ENCODE results near the gene GNAI2.

The GNAI2 gene

GRCh38 chr3:50235716-50236483, at the start of gene GNAI2:
Gene GNAI2 (plus strand): TSS chr3:50236204. CDS start chr3:50236336, 132 bp downstream.
- DNase-seq (ENCODE audit: low read depth) = peak; percentile 99

GRCh38 chr3:50187750-50188149, 48.3 kb upstream of the GNAI2 start:
- DNase-seq (ENCODE audit: low read depth) = no peak

DNA sequence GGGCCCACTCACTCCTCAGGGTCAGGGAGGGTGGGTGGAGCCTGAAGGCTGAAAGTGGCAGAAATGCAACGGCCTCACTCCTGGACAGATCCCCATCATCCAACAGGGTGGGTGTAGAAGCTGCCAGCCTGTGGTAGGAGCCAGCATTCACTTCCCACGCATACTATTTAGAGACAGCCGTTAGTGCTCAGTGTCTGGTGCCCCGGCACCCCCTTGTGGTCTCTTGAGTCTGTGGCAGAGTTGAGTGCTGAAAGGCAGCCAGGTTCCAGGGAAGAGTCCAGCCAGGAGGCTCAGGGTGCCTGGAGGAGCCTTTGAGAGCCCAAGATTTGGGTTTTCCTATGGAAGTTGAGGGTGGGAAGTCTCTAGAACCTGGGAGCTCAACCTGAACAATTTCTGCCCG, 46.7 kb upstream of the GNAI2 start:
- no peak for DNase-seq (ENCODE audit: low read depth)

- DNase-seq (ENCODE audit: low read depth) = no peak
These were observed 46.0 kb upstream of the GNAI2 start for GRCh38 chr3:50189989-50190388.

GRCh38 chr3:50190936-50191660, 44.9 kb upstream of the GNAI2 start, which contains the start of gene GNAT1:
Gene GNAT1 (plus strand): TSS chr3:50191610. CDS start chr3:50191726, 116 bp downstream.
- DNase-seq (ENCODE audit: low read depth) = no peak

DNA sequence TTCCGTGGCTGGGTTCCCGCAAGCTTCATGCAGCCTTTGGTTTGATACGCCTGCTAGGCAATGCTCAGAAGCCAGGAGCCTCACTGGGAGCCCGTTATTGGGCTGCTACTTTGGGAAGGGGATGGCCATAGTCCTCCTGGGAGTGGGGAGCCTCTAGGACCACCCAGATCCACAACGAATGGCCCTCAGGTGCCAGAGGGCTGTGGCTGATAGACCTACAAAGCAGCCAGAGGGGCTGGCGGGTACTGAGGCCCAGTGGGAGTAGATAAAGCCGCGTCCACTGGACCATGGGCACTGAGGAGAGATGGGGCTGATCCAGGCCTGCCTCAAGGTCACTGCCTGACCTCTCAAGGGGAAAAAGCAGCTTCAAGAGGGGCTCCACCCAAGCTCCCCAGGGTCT, 43.9 kb upstream of the GNAI2 start:
- DNase-seq (ENCODE audit: low read depth) = no peak

DNA sequence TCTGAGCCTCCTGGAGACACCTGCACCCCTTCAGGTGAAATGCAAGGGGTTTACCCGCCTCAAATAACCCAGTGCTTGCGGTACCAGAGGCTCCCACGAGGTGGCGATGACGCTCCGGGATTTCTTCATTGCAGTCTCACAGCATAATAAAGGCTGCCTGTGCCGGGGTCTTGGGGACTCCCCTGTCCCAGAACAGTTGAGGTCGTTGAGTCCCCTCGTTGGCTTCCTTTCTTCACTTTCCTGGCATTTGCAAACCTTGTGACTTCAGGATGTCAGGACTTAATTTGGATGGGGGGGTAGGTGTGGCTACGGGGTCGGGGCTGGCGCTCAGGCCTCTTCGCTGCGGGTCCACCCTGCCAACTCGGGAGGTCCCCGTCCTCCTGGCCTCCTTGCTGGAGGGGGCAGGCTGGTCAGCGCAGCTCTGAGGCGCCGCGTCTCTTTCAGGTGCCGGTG, 43.3 kb upstream of the GNAI2 start:
- peak; percentile 68 for DNase-seq (ENCODE audit: low read depth)

DNA sequence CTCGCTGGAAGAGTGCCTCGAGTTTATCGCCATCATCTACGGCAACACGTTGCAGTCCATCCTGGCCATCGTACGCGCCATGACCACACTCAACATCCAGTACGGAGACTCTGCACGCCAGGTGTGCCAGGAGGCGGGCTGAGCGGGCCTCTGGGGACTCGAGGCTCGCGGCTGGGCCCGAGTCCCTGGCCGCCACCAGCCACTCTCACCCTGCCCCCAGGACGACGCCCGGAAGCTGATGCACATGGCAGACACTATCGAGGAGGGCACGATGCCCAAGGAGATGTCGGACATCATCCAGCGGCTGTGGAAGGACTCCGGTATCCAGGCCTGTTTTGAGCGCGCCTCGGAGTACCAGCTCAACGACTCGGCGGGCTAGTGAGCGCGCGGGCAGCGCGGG, 42.7 kb upstream of the GNAI2 start:
- no peak for DNase-seq (ENCODE audit: low read depth)

DNA sequence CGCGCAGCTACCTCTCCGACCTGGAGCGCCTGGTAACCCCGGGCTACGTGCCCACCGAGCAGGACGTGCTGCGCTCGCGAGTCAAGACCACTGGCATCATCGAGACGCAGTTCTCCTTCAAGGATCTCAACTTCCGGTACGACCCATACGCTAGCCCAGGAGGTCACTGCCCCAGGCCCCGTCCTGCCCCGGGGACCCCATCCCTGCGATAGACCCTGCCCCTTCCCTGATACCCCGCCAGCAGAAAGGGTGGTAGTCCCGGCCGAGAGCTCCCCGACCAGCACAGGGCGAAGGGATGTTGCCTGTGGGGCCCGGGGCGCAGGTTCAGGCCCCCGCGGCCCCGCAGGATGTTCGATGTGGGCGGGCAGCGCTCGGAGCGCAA, 42.3 kb upstream of the GNAI2 start:
- no peak for DNase-seq (ENCODE audit: low read depth)

- DNase-seq (ENCODE audit: low read depth) = peak; percentile 76
These were observed 41.7 kb upstream of the GNAI2 start for GRCh38 chr3:50194128-50194902.

DNA sequence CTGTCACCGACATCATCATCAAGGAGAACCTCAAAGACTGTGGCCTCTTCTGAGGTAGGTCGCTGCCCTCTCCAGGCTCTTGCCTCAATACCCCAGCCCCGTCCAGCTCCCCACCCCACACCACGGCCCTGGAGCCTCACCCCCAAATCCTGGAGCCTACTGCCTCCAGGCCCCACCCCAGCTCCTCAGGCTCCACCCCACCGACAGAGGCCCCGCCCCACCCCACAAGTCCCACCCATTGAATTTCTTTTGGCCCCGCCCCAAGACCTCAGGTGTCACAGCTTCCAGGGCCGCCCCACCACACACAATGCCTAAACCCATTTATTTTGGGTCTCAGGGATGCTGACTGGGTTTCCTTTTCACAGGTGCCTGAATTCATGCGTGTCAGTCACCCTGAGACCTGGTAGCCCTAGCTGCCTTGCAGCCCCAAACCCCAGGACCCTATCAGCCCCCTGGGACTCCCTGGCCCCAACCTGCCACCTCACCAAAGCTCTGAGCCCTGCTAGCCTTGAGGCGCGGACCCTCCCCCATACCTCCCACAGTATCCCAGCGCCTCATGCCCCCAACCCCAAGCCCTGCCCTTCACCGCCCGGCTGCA, 41.0 kb upstream of the GNAI2 start:
- DNase-seq (ENCODE audit: low read depth) = no peak

- DNase-seq (ENCODE audit: low read depth) = no peak
These were observed 40.3 kb upstream of the GNAI2 start for GRCh38 chr3:50195501-50196252.

DNA sequence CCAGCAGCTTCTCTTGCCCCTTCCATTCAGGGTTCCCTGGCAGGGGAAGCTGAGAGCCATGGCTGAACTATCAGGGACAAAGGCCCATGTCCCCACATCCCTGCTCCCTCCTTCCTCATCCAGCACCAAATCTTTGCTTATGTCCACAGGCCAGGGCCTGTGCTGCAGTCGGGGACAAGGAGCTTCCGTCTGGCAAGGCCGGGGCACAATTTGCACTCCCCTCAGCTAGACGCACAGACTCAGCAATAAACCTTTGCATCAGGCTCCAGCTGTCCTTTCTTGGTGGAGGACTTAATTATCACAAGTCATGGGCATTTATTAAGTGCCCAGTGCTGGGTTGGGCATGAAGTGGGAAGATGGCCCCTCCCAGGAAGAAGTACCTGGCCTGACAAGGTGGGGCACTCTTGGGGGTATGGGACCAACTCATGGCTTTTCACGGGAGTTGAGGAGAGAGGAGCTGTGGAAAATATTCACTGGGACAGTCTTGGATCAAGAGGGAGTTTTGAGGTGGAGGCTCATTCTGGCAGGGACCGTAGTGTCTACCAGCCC, 39.7 kb upstream of the GNAI2 start:
- no peak for DNase-seq (ENCODE audit: low read depth)

GRCh38 chr3:50201573-50202315, 34.3 kb upstream of the GNAI2 start:
- no peak for DNase-seq (ENCODE audit: low read depth)

GRCh38 chr3:50202353-50203112, 33.5 kb upstream of the GNAI2 start:
- no peak for DNase-seq (ENCODE audit: low read depth)

DNA sequence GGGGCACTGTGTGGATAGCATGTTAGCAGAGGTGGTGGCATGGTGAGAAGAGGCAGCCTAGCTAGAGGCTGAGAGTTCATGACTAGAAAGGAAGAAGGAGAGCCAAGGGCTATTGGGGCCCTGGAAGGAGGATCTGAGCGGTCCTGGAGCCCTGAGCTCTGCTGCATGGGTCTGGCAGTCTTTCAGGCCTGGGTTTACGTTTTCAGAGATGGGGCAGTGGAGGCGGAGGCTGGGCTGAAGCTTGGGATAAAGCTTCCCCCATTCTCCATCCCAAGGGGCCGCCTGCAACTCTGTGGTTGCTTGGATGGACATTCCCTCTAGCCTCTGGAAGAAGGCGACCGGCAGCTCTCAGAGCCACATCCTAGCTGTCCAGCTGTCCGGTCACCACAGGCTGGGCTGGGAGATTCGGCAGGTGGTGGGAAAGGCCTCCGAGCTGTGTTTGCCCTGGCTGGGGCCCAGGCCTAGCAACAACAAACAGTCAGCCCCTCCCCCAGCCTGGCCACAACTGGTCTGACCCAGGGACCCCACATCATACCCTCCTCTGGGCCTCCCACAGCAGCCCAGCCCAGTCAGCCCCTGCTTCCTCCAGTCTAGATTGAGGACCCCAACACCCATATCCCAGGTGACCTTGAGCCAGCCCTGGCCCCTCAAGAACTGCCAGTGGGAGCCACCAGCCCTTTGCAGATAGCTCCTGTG, 32.7 kb upstream of the GNAI2 start:
- DNase-seq (ENCODE audit: low read depth) = no peak

DNA sequence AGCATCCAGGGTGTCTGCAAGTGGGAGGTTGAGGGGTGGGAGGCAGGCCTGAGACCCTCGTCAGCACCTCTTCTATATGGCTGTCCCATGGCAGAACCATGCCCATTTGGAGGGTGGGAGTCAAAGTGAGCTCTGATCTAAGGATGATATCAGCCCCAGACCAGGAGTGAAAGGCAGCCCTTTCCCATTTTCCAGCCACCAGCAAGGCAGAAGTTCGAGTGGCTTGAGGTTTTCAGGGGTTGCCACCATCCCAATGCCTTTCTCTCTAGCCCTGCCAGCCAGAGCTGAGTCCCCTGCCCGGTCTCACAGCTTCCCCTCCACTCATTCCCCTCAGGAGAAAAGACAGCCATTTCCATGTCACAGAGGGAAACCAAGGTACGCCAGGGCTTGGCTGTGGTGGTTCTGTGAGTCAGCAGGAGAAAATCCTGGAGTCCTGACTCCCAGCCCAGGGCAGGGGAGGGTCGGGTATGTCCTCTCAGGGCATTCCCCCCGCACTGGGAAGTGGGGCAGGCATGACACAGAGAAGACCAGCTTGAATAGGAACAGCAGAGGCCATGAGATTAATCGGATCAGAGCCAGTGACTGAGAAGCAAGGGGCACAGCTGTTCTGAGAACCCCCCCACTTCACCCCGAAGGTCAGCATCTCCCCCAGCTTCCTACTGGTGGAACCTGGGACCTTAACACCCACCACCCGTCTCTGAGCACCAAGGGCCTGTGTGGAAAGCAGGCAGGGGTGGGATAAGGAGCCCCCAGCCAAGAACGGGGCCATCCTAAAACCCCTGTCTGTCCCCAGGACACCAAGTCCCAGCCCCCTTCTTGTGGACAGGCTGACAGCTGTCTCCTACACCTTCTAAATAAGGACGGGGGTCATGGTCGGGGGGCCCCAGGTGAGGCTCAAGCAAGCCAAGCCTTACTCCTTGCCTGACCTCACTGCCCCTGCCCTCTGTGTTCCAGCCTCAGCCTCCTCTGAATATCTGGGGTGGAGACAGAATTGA, 31.9 kb upstream of the GNAI2 start:
- DNase-seq (ENCODE audit: low read depth) = no peak
